Measurements from ENCODE around the gene CACNG8.
"Not testable (repeated sequence)": the region's sequence is repeated elsewhere in the genome, so short reads cannot be mapped to it uniquely, and the experiment has no call there.

Gene CACNG8

DNA sequence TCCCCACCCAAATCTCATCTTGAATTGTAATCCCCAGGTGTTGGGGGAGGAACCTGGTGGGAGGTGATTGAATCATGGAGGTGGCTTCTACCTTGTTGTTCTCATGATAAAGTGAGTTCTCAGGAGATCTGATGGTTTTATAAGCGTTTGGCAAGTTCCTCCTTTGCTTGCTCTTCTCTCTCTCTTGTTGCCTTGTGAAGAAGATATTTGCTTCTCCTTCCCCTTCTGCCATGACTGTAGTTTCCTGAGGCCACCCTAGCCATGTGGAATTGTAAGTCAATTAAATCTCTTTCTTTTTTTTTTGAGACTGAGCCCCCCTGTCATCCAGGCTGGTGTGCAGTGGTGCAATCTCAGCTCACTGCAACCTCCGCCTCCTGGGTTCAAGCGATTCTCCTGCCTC is 66.6 kb downstream of the CACNG8 start:
- H3K27ac ChIP-seq, result no peak overlapping the region
- no peak overlapping the region for H3K4me3 ChIP-seq

DNA sequence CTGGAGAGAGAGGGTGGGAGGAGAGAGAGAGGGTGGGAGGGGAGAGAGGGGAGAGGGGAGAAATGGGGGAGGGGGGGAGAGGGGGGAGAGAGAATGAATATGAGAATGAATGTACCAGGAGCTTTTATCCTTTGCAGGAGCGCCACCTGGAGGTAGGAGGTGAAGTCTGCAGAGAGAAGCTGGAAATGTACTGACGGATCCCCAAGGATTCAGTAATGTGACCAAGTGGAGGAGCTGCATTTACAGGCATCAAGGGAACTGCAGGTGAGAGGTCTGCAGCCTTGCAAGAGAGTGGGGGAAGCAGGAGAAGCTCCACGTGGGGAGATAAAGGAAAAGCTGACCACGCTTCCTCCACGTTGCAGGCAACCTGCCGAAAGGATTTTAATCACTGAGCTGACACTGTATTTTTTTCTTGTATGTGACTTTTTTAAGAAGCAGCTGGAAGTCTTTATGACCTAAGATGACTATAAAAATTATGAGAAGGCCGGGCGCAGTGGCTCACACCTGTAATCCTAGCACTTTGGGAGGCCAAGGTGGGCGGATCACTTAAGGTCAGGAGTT is 67.3 kb downstream of the CACNG8 start:
- H3K27ac ChIP-seq, result no peak overlapping the region

DNA sequence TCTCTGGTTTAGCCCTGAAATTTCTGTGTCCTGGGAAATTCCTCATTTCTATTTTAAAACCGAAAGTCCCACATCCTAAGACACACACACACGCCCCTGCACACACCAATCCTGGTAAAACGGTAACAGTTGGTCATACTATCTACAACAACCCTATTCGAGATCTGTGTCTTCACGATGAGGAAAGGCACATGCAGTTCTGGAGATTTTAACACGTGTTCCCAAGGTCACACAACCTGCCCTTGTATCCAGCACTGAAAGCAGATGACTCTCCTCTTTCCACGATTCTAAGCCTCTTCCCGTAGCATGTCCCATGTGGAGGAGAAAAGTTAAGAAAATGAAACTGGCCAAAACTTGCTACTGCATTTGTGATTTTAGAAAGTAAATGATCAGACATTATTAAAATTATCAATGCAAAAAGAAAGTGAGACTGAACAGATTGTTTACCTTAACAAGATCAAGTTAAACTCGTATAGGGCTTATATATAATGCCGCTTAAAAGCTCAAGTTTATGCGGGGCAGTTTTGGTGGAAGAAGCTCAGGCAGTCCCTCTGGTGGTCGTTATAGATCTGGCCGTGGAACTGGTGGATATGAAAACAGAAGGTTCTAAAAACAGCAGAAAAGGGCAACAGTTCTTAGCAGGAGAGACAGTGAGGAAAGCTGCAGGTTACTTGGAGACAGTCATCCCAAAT is 68.3 kb downstream of the CACNG8 start:
- no peak overlapping the region for H3K27ac ChIP-seq
- H3K4me3 ChIP-seq, result no peak overlapping the region

More for the DNA sequence above, 67.3 kb downstream of the CACNG8 start:
- no peak overlapping the region for H3K4me3 ChIP-seq

DNA sequence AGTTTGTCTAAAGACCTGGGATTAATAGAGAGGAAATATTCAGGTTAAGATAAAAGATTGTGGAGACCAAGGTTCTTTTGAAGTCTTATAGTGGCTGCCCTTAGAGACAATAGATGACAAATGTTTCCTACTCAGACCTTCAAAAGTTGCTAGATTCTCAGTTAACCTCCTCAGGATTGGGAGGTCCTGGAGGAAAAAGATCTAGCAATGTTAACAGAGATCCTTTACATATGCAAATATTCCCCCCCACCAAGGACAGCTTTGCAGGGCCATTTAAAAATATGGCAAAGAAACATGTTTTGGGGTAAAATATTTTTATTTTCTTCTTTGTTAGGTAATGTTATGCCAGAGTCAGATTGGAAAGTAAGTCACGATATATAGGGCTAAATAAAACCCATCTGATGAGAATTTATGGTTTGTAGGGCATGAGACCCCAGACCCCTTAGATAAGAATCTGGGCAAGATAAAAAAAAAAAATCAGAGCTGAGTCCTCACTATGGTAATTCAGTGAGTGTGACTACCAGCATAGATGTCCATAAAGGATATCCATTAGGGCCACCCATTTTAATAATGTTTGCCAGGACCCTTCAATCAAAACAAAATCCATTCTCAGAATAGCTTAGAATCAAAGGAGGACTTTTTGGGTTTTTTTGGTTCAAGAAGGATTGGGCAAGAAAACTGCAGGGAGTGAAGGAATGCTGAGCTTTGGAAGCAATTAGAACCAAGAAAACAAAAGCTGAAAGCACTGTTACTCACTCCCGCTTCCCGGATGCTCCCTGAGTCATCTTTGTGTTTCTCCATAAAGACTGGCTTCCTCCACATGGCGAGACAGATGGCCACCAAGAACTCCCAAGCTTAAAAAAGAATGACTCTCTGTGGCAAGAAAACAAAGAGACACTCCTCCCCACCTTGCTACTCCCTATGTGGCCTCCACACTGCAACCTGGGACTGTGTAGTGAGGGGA is 72.8 kb downstream of the CACNG8 start:
- Histone ChIP-seq H3K27ac (peak overlapping the region in 7 of 21 experiments; percentile 22 to 63 (median 55)), H3K4me3 (no peak overlapping the region)

DNA sequence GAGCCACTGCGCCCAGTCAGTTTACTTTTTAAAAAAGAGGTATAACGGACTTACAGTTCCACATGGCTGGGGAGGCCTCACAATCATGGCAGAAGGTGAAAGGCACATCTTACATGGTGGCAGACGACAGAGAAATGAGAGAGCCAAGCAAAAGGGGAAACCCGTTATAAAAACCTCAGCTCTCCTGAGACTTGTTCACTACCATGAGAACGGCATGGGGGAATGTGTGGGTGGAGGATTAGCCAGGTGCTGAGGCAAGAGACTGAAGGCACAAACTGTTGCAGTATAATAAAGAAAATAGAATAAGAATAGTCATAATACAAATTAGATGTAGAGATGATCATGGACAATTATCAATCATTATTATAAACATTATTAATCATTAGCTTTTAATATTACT is 73.8 kb downstream of the CACNG8 start:
- not testable (repeated sequence) for H3K27ac ChIP-seq, H3K4me3 ChIP-seq
